ENCODE data around the gene S100A9.
A peak's percentile ranks its signal among the peaks of the same experiment; 100 is the strongest.
"Not testable (repeated sequence)": the region's sequence is repeated elsewhere in the genome, so short reads cannot be mapped to it uniquely, and the experiment has no call there.

Gene S100A9

DNA sequence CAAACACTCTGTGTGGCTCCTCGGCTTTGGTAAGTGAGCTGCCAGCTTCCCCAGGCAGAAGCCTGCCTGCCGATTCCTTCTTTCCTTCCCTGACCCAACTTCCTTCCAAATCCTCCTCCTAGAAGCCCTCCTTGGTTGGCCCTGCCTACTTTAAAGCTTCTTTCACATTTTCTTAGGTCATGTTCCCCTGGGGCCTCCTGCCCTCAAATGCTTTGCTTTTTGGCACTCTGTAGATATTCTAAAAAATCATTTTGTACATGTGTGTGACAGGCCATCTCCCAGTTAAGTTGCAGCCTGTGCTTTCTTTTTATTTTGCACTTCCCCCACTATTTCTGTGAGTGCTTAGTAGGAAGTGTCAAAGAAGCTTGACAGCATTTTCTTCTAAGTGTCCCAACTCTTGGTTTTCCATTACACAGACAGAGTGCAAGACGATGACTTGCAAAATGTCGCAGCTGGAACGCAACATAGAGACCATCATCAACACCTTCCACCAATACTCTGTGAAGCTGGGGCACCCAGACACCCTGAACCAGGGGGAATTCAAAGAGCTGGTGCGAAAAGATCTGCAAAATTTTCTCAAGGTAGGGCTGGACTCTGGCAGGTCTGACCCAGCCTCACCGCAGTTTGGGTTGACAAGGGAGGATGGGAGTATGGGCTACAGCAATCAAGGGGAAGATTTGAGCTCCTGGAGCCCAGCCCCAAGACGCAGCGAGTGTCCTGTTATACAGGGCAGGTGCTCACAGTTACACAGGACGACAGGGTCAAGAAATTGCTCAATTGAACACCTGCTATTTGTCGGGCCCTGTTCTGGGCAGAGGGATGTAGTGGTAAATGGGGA, at the start of gene S100A9:
TSS of gene S100A9 (plus strand) at position 2 of the 838 bp plus-strand sequence. CDS start at position 432, 430 bp downstream.
- DNase-seq: no peak

DNA sequence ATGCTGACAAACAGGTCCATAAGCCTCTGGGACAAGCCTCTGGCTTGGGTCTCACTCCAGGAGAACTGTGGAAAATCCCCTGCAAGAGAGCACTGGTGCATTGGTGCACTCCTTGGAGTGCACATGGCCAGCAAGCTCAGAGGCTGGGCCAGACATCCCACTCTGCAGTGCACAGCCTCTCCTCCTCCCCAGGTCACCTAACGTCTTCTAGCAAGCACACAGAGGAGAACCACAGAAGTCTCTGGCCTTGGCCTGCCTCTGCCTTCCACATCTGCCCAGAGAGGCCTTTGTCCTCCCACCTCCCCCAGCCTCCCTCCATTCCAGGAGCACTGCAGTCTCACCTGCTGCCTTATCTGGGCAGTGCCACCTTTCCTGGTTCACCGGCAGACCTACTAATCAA, 49.1 kb upstream of the S100A9 start:
- DNase-seq: no peak

DNA sequence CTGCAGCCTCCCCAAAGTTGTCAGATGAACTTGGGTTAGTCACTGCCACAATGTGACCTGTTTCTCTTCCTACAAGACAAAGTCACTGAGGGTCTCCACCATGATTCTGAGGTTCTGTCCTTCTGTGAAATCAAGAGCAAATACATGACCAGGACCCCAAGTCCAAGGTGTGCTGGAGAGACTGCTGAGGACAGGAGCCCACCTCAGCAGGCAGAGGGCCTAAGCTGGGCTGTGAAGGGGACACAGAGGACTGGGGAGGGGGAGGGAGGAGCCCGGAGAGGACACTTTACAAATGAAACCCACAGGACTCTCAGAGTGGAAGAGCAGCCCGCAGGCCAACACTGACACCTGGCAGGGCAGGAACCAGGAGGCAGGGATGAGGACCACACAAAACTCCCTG, 48.2 kb upstream of the S100A9 start:
- no peak for DNase-seq

DNA sequence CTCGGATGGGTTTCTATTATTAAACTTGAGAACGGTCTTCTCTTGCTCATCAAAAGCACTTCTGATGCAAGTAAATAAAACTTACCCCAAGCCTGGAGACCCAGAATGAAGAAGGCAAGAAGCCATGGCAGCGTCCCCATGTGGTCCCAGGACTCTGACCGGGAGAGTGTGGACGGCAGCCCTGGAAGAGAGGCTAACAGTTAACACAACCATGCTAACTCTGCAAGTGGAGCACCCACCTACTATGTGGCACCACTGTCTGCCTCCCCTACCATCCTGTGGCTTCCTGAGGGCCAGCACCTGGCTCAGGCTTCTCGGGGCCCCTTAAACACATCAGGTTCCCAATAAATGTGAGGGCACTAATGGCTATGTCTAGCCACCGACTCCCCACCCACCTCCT, 47.1 kb upstream of the S100A9 start:
- DNase-seq: no peak

DNA sequence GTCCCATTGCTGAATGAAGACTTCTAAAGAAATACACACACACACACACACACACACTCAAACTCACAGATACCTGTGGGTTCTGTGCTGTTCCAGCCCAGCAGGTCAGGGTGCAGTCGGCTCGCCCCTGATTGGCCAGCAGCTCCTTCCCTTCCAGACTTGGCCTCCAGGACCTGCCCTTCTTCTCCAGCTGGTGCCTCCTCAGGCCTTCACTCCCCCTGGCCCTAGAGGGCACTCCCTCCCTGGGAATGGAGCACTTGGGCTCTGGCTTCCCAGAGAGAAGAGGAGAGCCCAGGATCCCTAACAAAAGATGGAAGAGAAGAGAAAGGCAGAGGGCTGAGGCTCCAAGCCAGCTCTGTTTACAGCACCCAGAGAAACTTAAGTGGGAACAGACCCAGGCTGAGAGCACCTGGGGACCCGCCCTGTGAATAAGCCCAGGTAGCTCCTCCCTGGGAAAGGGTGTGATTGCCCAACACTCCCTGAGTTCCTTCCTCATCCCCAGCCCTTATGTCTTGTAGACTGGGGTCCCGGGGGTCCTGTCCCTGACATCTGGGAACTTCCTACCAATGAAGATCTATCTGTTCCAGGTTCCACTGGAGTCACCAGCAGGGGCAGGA, 45.0 kb upstream of the S100A9 start, which contains the start of gene PGLYRP3:
TSS of gene PGLYRP3 (minus strand) at position 383 of the 617 bp plus-strand sequence. CDS start 2,287 bp downstream, outside the sequence.
- peak; percentile 27 for DNase-seq

DNA sequence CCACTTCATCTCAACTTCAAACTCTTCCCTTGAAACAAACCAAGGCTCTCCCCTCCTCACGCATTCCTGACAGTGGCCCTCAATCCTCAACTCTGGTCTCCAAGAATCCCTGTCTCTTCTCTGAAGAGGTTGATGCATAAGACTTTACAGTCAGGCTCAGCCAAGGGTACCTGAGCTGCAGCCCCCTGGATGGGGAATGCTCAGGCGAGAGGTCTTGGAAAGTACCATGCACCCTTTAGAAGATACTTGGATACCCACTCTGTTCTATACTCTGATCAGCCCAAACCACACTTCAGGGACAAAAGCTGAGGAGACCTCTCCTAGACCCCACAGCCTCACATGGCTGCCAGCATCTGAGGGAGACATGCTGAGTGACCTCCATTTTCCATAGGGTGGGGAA, 44.4 kb upstream of the S100A9 start:
- no peak for DNase-seq

DNA sequence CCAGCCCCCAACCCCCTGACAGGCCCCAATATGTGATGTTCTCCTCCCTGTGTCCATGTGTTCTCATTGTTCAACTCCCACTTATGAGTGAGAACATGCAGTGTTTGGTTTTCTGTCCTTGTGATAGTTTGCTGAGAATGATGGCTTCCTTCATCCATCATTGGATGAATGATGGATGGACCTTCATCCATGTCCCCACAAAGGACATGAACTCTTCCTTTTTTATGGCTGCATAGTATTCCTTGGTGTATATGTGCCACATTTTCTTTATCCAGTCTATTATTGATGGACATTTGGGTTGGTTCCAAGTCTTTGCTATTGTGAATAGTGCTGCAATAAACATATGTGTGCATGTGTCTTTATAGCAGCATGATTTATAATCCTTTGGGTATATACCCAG, 43.3 kb upstream of the S100A9 start:
- DNase-seq: not testable (repeated sequence)

DNA sequence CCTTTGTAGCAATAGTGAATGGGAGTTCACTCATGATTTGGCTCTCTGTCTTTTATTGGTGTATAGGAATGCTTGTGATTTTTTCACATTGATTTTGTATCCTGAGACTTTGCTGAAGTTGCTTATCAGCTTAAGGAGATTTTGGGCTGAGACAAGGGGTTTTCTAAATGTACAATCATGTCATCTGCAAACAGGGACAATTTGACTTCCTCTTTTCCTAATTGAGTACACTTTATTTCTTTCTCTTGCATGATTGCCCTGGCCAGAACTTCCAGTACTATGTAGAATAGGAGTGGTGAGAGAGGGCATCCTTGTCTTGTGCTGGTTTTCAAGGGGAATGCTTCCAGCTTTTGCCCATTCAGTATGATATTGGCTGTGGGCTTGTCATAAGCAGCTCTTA, 41.6 kb upstream of the S100A9 start:
- DNase-seq: not testable (repeated sequence)

DNA sequence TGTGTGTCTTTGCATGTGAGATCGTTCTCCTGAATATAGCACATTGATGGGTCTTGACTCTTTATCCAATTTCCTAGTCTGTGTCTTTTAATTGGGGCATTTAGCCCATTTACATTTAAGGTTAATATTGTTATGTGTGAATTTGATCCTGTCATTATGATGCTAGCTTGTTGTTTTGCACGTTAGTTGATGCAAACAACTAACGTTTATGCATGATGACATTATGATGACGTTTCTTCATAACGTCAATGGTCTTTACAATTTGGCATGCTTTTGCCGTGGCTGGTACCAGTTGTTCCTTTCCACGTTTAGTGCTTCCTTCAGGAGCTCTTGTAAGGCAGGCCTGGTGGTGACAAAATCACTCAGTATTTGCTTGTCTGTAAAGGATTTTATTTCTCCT, 39.5 kb upstream of the S100A9 start:
- not testable (repeated sequence) for DNase-seq

DNA sequence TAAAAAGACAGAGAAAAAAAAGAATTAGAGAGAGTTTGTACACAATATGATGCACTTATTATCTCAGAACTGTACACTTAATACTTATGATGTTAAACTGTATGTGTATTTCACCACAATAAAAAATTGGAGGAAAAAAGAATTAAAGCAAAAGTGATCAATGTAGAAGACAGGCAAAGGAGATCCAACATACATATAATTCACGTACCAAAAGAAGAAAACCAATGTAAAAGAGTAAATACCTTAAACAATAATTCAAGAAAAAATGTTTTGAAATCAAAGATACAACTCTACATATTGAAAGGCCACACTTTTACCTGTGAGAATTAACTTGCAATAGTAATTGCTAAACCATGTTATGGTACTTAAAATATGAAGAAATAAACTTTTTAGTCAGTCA, 35.1 kb upstream of the S100A9 start:
- DNase-seq: no peak

DNA sequence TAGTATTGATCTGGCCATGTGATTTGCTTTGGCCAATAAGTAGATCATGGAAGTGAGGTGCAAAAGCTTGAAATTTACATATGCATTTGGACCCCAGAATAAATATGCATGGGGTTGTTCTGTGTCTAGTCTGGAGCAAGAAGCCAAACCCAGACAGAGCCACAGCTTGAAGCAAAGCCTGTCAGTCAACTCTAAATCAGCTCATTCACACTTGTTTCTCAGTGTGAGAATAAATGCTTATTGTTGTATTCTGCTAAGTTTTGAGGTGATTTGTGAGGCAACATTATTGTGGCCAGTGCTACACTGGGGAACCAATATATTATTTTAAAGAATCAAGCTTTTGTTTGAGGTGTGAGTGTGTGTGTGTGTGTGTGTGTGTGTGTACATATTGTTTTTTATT, 32.7 kb upstream of the S100A9 start:
- DNase-seq: no peak

DNA sequence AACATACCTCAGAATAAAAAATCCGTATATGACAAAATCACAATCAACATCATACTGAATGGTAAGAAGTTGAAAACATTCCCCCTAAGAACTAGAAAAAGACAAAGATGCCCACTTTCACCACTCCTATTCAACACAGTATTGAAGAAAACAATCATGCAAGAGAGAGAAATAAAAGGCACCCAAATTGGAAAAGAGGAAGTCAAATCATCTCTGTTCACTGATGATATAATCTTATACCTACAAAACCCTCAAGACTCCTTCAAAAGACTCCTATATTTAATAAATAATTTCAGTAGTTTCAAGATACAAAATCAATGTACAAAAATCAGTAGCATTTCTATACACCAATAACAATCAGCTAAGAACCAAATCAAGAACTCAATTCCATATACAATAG, 23.8 kb upstream of the S100A9 start:
- no peak for DNase-seq

DNA sequence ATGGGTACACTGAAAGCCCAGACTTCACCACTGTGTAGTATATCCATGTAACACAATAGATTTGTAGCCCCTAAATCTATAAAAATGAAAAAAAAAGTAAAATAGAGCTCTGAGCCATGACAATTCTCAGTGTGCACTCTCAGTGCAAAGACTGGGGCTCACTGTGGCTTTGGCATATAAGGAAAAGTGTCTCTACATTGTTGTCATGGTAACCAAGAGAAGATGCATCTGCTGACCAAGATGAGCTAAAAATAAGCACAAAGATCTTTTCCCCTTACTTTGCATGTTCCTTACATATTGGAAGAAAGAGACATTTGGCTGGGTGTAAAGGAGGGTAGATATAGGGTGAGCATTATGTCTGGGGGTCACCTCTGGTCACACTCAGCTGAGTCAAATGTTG, 21.0 kb upstream of the S100A9 start:
- no peak for DNase-seq

DNA sequence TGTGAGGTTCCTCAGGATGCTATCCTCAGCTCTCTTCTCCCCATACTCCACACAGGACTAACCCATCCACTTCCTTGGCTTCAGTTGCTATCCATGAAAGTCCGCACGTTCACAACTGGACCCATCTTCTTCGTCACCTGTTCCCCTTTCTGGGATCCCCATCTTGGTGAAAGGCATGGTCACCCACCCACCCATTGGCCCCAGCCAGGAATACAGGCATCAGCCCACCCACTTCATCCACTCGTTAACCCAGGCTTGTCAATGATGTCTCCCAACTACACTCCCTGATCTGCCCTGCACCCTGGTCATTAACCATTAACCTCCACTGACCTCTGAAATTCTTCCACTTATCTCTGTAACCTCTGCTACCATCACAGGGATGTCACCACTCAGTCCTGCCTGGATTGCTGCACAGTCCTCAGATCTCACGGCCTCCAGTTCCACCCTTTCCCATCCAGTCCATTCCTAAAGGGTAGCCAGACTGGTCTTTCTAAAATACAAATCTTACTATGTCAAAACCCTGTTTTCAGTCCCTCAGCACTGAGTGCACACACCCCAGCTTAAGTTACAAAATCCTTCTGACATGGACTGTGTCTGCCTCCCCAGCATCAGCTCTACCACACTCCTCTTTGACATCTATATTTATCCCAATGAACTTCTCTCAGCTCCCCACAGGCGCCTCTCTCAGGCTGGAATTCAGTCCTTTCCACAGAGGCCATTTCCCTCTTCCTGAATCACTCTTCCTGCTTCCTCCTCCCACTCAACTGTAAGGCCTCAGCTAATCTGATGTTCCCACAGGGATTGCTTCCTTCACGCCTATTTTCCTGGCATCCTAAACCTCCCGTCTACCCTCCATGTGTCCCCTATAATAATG, 19.4 kb upstream of the S100A9 start:
- DNase-seq: no peak

DNA sequence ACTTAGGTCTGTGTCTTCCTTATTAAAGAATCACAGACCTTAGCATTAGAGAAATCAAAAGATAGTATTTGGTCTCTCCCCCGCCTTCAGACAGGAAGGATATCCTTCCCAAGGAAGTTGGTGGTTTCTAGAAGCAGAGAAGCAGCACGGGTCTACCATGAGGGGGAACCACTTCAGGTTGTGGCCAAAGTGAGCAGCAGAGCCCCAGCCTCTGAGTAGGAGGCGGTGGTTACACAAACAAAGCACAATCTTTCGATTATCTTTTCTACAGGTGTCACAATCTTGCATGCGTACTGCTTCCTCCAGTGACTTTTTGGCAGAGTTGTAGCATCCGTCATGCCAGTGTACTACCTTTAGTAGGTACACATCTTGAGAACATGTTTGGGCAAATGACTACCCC, 17.9 kb upstream of the S100A9 start:
- no peak for DNase-seq

DNA sequence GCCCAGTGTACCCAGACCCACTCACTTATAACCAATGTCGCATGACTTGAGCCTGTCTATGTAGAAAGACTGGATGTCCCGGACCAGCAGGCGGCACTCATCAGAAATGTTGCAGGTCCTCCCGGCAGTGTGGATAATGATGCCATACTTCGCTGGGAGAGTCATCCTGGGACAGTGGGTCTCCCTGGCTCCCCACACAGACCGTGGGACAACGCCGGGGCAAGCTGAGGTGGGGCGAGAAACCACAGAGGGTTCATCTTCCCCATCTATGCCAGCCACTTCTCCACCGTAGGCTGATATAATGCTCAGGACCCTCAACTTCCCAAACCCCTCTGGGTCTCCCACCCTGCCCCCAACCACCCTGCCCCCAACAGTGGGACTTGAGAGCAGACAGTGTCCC, 17.3 kb upstream of the S100A9 start:
- no peak for DNase-seq

DNA sequence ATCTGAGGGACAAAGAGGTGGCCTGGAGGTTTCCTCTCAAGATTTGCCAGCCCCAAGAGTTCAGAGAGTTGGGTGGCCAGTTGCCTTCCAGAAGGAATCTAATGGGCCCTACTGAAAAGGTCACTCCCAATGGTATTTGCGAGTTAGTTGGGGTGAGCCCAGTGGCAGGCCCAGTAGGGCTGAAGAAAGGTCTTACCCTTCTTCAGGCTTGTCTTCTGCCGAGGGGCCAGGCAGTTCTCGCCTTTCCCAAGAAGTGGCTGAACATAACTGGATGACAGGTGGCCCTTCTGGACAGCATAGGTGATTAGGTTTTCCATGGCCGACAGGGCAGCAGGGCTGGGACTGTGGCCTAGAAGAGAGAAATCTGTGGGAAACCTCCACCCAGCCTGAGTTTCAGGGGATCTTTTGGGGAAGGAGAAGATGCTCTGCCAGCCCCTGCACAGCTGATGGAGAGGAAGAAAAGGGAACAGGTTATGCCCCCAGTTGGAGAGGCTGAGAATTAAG, 16.2 kb upstream of the S100A9 start:
- DNase-seq: no peak

DNA sequence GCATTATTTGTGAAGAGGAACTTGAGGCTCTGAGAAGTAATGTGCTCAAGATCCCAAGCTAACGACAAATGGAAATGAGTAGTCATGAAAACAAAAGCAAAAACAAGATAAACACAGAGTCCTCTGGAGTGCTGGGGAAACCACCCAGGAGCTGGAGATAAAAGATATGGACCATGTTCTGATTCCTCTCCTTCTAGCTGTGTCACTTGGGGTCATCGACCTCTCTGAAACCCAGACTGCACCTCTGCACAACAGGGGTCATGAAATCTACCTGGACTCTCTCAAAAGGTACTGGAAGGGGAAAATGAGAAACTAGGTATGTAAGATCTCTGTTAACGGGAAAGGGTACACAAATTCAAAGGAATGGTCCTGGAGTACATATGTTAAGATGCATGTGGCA, 15.5 kb upstream of the S100A9 start:
- no peak for DNase-seq

DNA sequence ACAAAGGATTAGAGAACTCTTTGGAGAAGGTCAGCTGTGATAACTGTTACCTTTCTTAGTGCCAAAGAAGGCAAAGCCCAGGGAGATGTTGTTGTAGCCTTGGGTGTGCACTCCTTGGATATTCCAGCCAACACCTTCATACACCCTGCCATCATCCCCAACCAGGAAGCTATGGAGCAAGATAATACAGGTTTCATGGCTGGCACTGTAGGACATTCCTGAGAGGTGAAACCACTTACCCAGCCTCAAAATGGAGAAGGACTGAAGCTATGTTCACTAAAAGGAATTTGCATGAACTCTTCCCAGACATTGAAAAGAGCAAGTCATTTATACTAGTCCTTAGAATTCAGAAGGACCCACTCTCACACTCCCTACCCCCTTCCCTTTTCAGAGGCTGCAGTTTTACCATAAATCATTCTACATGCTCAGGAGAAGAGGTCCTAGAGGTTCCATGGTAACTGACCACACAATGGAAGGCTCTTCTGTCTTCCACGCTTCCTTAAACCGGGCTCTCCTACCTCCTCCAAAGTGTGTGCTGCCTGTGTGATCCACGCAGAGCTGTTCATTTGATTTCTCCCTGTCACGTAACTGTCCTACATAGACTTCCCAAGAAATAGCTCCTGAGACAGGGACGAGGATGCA, 14.5 kb upstream of the S100A9 start:
- DNase-seq: no peak

DNA sequence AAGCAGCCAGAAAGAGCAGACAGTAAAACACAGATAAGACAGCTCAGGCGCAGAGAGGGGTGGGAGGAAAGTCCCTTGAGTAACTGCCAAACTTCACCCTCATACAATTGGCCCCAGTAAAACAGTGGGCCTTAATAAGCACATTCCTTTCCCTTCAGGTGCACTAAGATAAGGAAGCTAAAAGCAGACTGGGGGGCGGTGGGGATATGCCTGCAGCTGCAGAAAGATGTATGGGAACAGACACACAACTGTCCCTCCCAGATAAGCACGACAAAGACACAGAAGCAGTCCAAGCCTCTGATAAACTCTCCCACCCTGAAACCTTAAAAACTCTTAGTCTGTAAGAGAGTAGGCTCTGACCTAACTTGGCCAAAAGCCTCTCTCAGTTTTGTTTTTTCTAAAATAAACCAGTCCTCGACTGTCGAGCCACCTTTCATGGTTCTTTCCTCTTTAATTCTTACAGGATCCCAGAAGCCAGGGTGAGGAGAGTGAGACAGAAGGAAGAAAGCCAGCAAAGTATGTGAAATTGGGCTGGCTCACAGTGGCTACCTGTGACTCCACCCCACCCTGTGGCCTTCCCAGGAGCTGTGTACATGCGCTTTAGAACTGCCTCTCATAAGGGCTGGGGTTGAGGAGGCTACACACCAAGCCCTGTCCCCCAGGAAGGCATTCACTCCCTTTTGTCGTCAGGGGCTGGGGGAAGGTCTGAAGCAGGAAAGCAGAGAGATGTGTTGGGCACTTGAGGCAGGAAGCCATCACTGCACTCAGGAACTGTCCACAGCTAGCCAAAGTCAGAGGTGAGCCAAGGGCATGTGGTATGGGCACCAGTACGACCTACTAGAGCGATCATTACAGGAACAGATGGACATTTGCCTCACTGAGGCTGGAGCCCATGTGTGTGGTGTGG, 13.6 kb upstream of the S100A9 start:
- DNase-seq: no peak

DNA sequence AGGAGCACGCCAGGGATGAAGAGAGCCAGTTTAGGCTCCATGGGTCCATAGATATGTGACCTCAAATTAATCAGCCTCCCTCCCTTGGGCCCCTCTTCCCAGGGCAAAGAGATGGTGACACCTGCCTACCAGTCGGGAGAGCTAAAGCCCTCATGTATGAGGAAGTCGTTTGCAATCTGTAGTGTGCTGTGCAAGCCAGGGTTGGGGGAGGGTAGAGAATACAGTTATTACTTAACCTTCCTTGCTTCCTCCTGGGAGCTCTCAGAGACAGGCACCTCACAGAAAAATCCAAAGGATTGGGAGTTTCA, 13.0 kb upstream of the S100A9 start:
- no peak for DNase-seq
